ENCODE results near the gene SHISA2. TPM values are rescaled to one million over a fixed set of nuclear protein-coding genes. Genes with fewer than 3 reads are reported as not detected.

SHISA2 gene
- total RNA-seq, 1 experiment from 2014 or later: 8.1 TPM

DNA sequence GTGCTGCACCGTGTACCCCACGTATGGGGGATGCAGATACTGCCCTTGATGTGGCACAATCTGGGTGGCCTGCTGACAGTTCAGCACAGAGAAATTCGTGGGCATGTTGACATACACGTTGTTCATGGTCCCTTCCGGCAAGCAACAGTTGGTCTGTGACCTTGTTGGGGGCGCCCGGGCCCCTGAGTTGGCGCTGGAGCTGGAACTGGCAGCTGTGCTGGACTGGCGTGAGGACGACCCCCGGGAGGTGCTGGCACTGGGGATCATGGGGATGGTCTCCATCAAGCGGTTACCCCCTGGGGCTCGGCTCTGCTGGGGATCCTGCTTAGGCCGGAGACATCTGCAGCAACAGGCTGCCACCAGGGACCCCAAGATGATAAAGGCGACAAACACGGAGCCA is 5.2 kb downstream of the SHISA2 start:
- no peaks in the 10 kb centered on the region for H4K20me1 ChIP-seq (ENCODE audit: control insufficient read depth, insufficient read depth, insufficient read length)
- H3K4me3 Mint-ChIP-seq: no peak overlapping the region
- WGBS (ENCODE audit: extremely low coverage, insufficient read length, low lambda C conversion rate): no CpG with 5 or more reads among the region's 16 CpGs

More for the DNA sequence above, 5.2 kb downstream of the SHISA2 start:
- Histone ChIP-seq H3K18ac (ENCODE audit: insufficient read length, low read depth, low read length) (no peak overlapping the region), H2BK5ac (ENCODE audit: insufficient read length, low read length) (no peak overlapping the region), H3K9ac (ENCODE audit: extremely low read depth, insufficient read length, low read length) (no peak overlapping the region), H2BK120ac (ENCODE audit: low read depth, low read length, poor library complexity, severe bottlenecking) (no peak overlapping the region), H2BK15ac (ENCODE audit: low read depth, low read length) (no peak overlapping the region), H2BK12ac (ENCODE audit: insufficient read length, low read depth, low read length) (no peak overlapping the region), H3K23ac (ENCODE audit: insufficient read length, low read depth, low read length) (no peak overlapping the region), H3K4me1 (ENCODE audit: insufficient read depth, low read length) (peaks cover 2% of the 10 kb centered on the region; the same call in 1 of the 2 replicates), H3K4me2 (ENCODE audit: insufficient read depth, insufficient read length, low read length) (no peak overlapping the region), H4K91ac (ENCODE audit: insufficient read length, low read depth, low read length) (no peak overlapping the region), H4K8ac (replicated peaks; ENCODE audit: insufficient read length, low read depth, low read length) (no peak overlapping the region), H3K56ac (ENCODE audit: insufficient read length, low read depth, low read length) (no peak overlapping the region), H3T11ph (ENCODE audit: low read length) (no peak overlapping the region), H2BK20ac (ENCODE audit: low read depth, low read length, poor library complexity, severe bottlenecking) (no peak overlapping the region), H3K27ac (ENCODE audit: insufficient read length, low read depth, low read length) (no peak overlapping the region), H3K27me3 (ENCODE audit: insufficient read depth, low read length) (peaks cover 6% of the 10 kb centered on the region; the same call in 1 of the 2 replicates), H3K79me2 (ENCODE audit: insufficient read depth, low read length) (no peaks in the 10 kb centered on the region), H3K14ac (ENCODE audit: insufficient read depth, low read length) (no peak overlapping the region), H3K79me1 (ENCODE audit: insufficient read depth, low read depth, low read length, poor library complexity, severe bottlenecking) (no peaks in the 10 kb centered on the region), H2AFZ (ENCODE audit: low read length) (no peak overlapping the region), H3K9me3 (ENCODE audit: control insufficient read depth, low read depth, low read length) (no peaks in the 10 kb centered on the region), H2AK5ac (ENCODE audit: insufficient read length, low read length) (no peak overlapping the region), H4K5ac (ENCODE audit: insufficient read length, low read depth, low read length) (no peak overlapping the region), H3K4ac (ENCODE audit: low read depth, low read length) (no peak overlapping the region), H3K23me2 (ENCODE audit: insufficient read length, low read depth, low read length, poor library complexity, severe bottlenecking) (peaks cover 18% of the 10 kb centered on the region)
- TF ChIP-seq, protein P1, sequence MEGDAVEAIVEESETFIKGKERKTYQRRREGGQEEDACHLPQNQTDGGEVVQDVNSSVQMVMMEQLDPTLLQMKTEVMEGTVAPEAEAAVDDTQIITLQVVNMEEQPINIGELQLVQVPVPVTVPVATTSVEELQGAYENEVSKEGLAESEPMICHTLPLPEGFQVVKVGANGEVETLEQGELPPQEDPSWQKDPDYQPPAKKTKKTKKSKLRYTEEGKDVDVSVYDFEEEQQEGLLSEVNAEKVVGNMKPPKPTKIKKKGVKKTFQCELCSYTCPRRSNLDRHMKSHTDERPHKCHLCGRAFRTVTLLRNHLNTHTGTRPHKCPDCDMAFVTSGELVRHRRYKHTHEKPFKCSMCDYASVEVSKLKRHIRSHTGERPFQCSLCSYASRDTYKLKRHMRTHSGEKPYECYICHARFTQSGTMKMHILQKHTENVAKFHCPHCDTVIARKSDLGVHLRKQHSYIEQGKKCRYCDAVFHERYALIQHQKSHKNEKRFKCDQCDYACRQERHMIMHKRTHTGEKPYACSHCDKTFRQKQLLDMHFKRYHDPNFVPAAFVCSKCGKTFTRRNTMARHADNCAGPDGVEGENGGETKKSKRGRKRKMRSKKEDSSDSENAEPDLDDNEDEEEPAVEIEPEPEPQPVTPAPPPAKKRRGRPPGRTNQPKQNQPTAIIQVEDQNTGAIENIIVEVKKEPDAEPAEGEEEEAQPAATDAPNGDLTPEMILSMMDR (conservative IDR thresholded peaks at IDR 0.05): no peak
- Mint-ChIP-seq H3K27ac (no peak overlapping the region), H3K4me1 (peaks cover 10 to 16% of the 10 kb centered on the region in 2 experiments), H3K27me3 (ENCODE audit: low read depth) (peaks cover 43% of the 10 kb centered on the region), H3K36me3 (ENCODE audit: insufficient read depth in 1 of 3, low read depth in 3 of 3) (peaks cover 7 to 40% (median 25%) of the 10 kb centered on the region in 3 experiments), H3K9me3 (no peaks in the 10 kb centered on the region; a peak in 1 of 5 replicates)
- DNase-seq: no peak
